ENCODE measurements around the gene TMEM209. TPM values are rescaled to one million over a fixed set of nuclear protein-coding genes. Genes with fewer than 3 reads are reported as not detected.

TMEM209 gene
- total RNA-seq, 1 donor from 2014 or later, result 47.4 TPM

DNA sequence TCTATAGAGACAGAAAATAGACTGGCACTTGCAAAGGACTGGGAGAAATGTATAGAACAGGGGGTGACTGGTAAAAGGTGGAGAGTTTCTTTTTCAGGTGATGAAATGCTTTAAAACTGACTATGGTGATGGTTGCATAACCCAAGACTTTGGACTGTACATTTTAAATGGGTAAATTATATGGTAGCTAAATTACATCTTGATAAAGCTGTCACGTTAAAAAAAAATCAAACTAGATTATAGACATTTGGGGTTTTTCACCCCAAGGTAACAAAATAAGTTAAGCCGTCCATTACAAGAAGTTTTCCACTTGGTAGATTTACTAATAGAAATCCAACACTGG, 24.0 kb downstream of the TMEM209 start:
- Mint-ChIP-seq H3K4me1 (ENCODE audit: low read depth) (peaks cover 36% of the 10 kb centered on the region), H3K27me3 (ENCODE audit: insufficient read depth) (no peaks in the 10 kb centered on the region), H3K4me3 (peak overlapping the region; percentile 15), H3K9me3 (no peaks in the 10 kb centered on the region), H3K27ac (peak overlapping the region; percentile 92), H3K36me3 (ENCODE audit: low read depth) (peaks cover 47% of the 10 kb centered on the region)
- DNase-seq (ENCODE audit: low spot score), result no peak
- intact Hi-C loops (cut with micrococcal nuclease), result loop anchor here (2.0 kb wide), 4 partner anchors 232 to 742 kb away; partner anchors contain the start of gene CEP41

DNA sequence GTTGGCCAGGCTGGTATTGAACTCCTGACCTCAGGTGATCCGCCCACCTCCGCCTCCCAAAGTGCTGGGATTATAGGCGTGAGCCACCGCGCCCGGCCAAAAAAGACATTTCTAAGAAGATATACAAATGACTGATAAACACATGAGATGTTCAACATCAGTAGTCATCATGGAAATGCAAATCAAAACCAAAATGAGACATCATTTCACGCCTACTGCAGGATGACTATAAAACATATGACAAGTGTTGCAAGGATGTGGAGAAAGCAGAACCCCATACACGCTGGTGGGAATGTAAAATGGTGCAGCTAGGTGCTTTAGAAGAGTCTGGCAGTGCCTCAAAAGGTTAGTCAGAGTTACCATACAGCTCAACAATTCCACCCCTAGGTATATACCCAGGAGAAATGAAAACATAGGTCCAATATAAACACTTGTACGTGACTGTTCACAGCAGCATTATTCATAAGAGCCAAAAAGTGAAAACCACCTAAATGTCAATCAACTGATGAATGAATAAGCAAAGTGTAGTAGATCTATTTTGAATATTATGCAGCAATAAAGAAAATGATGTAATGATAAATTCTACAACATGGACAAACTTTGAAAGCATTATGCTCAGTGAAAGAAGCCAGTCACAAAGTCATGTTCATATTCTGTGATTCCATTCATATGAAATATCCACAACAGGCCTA, 24.5 kb downstream of the TMEM209 start:
- H3K4me1 Mint-ChIP-seq (ENCODE audit: low read depth), result peaks cover 36% of the 10 kb centered on the region
- H3K27ac Mint-ChIP-seq, result peak overlapping the region; percentile 92
- H3K36me3 Mint-ChIP-seq (ENCODE audit: low read depth), result peaks cover 47% of the 10 kb centered on the region
- H3K27me3 Mint-ChIP-seq (ENCODE audit: insufficient read depth), result no peaks in the 10 kb centered on the region
- intact Hi-C loops (cut with micrococcal nuclease), result loop anchor here (1.0 to 2.0 kb wide), 10 partner anchors 25 to 1055 kb away; partner anchors contain the start of genes CEP41, KLHDC10 and TMEM209
- no peak for DNase-seq (ENCODE audit: low spot score)
- H3K4me3 Mint-ChIP-seq, result peak overlapping the region; percentile 15
- no peaks in the 10 kb centered on the region for H3K9me3 Mint-ChIP-seq

DNA sequence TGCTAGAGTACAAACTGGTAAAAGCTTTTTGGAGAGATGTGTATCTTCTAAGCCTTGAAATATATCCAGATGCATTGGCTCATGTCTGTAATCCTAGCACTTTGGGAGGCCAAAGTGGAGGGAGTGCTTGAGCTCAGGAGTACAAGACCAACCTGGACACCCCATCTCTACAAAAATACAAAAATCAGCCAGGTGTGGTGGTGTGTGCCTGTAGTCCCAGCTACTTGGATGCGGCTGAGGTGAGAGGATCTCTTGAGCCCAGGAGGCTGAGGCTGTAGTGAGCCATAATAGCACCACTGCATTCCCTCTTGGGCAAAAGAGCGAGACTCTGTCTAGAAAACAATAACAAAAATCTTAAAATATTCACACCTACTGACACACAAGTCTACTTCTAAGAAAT, 25.6 kb downstream of the TMEM209 start:
- Mint-ChIP-seq H3K27ac (no peak overlapping the region), H3K27me3 (ENCODE audit: insufficient read depth) (no peaks in the 10 kb centered on the region), H3K4me3 (no peak overlapping the region), H3K4me1 (ENCODE audit: low read depth) (peaks cover 36% of the 10 kb centered on the region), H3K36me3 (ENCODE audit: low read depth) (peaks cover 43% of the 10 kb centered on the region), H3K9me3 (no peaks in the 10 kb centered on the region)
- no peak for DNase-seq (ENCODE audit: low spot score)
- intact Hi-C loops (cut with micrococcal nuclease), result loop anchor here (1.0 to 2.0 kb wide), 10 partner anchors 26 to 1056 kb away; partner anchors contain the start of genes CEP41, KLHDC10 and TMEM209

DNA sequence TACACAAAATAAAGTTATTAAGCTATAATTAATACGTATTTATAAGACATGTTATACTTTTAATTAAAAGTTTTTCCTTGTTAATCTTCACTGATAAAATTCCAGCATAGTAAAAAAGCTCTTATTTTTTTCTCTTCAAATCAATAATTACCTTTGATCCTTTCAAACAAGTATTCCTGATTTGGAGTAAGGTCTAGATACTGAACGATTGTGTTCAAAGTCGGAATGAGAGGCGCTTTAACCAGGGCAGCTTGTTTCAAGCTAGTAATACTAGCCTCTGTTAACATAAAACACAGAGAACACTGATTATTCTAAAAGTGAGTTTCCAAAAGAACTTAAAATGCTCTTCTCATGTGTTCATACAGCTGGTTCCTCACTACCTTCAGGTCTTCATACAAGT, 27.0 kb downstream of the TMEM209 start:
- no peak for DNase-seq (ENCODE audit: low spot score)
- no peaks in the 10 kb centered on the region for H3K9me3 Mint-ChIP-seq
- H3K27ac Mint-ChIP-seq, result no peak overlapping the region
- H3K36me3 Mint-ChIP-seq (ENCODE audit: low read depth), result peaks cover 44% of the 10 kb centered on the region
- intact Hi-C loops (cut with micrococcal nuclease), result no loop called here
- H3K4me3 Mint-ChIP-seq, result no peak overlapping the region
- H3K4me1 Mint-ChIP-seq (ENCODE audit: low read depth), result peaks cover 30% of the 10 kb centered on the region
- H3K27me3 Mint-ChIP-seq (ENCODE audit: insufficient read depth), result no peaks in the 10 kb centered on the region

DNA sequence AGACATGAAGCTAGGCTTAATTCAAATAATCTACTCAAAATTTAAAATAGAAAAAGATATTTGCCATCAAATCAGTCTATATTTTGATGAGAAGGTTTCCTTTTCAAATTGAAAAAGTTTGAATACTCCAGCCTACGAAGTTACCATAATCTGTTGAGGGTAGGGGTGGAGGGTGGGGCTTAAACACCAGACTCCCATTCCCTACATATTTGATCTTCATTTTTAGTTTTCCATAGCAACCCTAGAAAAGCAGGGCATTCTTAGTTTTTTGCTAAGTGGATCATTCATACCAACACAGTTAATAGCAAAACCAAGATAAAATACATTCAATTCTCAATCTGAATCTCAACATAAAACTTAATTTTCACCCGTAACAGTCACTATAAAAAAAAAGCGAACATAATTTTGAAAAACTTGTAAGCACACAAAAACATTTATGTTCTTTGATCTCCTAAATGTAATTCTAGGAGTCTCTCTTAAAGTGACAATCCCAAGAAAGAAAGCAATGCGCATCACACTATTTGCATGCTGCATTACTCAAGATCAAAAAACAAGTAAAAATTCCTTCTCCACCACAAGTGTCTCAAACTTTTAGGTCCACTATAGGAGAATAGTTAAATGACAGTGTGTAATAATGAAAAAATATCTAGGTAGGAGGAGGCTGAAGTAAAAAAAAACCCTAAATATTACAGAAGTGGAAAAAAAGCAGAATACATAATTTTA, 30.8 kb downstream of the TMEM209 start:
- H3K4me3 Mint-ChIP-seq, result no peak overlapping the region
- DNase-seq (ENCODE audit: low spot score), result no peak
- H3K27ac Mint-ChIP-seq, result no peak overlapping the region
- no peaks in the 10 kb centered on the region for H3K9me3 Mint-ChIP-seq
- peaks cover 7% of the 10 kb centered on the region for H3K4me1 Mint-ChIP-seq (ENCODE audit: low read depth)
- intact Hi-C loops (cut with micrococcal nuclease), result no loop called here
- no peaks in the 10 kb centered on the region for H3K27me3 Mint-ChIP-seq (ENCODE audit: insufficient read depth)
- H3K36me3 Mint-ChIP-seq (ENCODE audit: low read depth), result peaks cover 42% of the 10 kb centered on the region

DNA sequence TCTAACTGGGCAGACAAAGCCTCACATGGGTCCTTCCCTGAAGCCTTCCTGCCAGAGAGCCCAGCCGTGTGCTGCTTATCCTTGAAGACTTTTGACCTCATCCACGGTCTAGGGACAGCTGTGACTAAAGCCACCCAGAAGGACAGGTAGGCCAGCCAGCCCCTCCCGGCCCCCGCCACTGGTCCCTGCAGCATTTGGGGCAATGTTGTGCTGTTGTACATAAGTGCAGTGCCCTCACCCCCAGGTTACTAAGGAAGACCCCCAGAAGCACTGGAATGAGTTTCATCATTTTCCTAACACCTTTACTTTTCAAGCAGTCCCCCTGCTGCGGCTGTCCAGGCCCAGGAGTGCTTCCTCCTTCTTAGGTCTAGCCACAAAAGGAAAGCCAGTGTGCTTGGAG, 43.0 kb downstream of the TMEM209 start:
- Mint-ChIP-seq H3K36me3 (ENCODE audit: low read depth) (peaks cover 53% of the 10 kb centered on the region), H3K9me3 (no peaks in the 10 kb centered on the region), H3K4me3 (no peak overlapping the region), H3K4me1 (ENCODE audit: low read depth) (no peaks in the 10 kb centered on the region), H3K27ac (no peak overlapping the region), H3K27me3 (ENCODE audit: insufficient read depth) (no peaks in the 10 kb centered on the region)
- intact Hi-C loops (cut with micrococcal nuclease), result no loop called here
- no peak for DNase-seq (ENCODE audit: low spot score)

DNA sequence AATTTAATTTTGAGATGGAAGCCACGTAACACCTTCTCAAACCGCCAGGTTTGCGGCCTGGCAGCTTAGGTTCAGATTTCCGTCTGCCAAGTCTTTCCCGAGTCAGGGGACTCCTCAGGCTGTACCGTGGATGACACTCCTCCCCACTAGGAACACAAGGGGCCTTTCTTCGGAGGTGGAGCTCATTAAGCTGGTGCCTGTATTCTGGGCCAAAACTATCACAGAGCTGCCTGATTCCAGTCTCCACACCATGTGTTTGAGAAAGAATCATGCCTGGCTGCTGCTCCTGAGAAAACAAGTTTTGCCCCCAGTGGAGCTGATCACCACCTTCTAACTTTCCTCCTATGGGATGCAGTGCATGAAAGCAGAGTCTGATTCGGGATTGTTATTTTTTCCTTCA, 44.8 kb downstream of the TMEM209 start:
- H3K27ac Mint-ChIP-seq, result no peak overlapping the region
- DNase-seq (ENCODE audit: low spot score), result no peak
- H3K4me1 Mint-ChIP-seq (ENCODE audit: low read depth), result no peaks in the 10 kb centered on the region
- intact Hi-C loops (cut with micrococcal nuclease), result no loop called here
- H3K4me3 Mint-ChIP-seq, result no peak overlapping the region
- H3K36me3 Mint-ChIP-seq (ENCODE audit: low read depth), result peaks cover 51% of the 10 kb centered on the region
- no peaks in the 10 kb centered on the region for H3K9me3 Mint-ChIP-seq
- peaks cover 2% of the 10 kb centered on the region for H3K27me3 Mint-ChIP-seq (ENCODE audit: insufficient read depth)

DNA sequence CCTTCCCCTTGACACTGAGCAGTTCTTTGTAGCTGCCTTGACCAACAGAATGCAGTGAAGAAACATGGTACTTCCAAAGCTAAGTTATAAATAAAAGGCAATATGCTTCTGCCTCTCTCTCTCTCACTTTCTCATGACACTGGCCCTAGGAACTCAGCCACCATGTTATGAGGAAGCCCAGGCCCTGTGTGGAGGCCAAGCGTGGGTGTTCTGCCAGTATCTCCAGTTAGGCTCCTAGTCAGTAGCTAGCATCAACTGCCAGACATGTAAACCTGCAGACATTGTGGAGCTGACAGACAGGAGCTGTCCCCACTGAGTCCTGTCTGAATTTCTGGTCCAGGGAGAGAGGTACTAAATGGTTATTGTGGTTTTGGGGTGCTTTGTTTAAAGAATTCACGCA, 45.2 kb downstream of the TMEM209 start:
- no peaks in the 10 kb centered on the region for H3K9me3 Mint-ChIP-seq
- DNase-seq (ENCODE audit: low spot score), result no peak
- no peaks in the 10 kb centered on the region for H3K4me1 Mint-ChIP-seq (ENCODE audit: low read depth)
- H3K27me3 Mint-ChIP-seq (ENCODE audit: insufficient read depth), result peaks cover 2% of the 10 kb centered on the region
- no peak overlapping the region for H3K27ac Mint-ChIP-seq
- no peak overlapping the region for H3K4me3 Mint-ChIP-seq
- intact Hi-C loops (cut with micrococcal nuclease), result no loop called here
- H3K36me3 Mint-ChIP-seq (ENCODE audit: low read depth), result peaks cover 50% of the 10 kb centered on the region

DNA sequence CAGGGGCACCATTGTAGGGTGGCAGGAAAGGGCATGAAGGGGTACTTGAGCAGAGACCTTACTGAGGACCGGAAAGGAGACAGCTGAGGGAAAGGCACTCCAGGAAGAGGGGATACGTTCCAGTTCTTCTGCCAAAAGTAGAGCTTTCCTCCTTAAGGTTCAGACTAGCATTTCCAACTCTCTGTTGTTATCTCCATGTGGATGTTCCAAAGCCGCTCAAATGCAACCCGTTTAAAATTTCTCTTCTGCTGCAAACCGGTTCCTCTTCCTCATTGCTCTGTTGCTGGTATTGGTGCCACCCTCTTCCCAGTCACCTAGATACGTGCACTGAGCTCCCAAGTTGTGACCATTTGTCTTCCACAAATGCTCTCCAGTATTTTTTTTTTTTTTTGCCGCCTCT, 47.5 kb downstream of the TMEM209 start:
- peaks cover 2% of the 10 kb centered on the region for H3K27me3 Mint-ChIP-seq (ENCODE audit: insufficient read depth)
- no peak overlapping the region for H3K27ac Mint-ChIP-seq
- peaks cover 35% of the 10 kb centered on the region for H3K36me3 Mint-ChIP-seq (ENCODE audit: low read depth)
- no peaks in the 10 kb centered on the region for H3K4me1 Mint-ChIP-seq (ENCODE audit: low read depth)
- no peak for DNase-seq (ENCODE audit: low spot score)
- H3K9me3 Mint-ChIP-seq, result no peaks in the 10 kb centered on the region
- intact Hi-C loops (cut with micrococcal nuclease), result no loop called here
- no peak overlapping the region for H3K4me3 Mint-ChIP-seq

DNA sequence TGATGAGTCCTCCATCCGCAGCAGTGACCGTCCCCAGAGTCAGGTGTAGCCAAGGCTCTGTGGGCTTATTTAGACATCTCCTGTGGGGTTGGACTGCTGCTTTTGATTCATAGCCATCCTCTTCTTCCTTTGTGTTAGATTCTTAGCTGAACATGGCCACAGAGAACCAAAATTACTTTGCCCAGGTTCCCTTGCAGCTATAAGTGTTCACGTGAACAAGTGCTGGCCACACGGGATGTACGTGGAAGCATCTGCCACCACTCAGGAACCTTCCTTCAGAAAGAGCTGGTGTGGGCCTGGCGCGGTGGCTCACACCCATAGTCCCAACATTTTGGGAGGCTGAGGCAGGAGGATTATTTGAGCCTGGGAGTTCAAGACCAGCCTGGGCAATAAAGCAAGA, 49.1 kb downstream of the TMEM209 start:
- no peak overlapping the region for H3K4me3 Mint-ChIP-seq
- peaks cover 23% of the 10 kb centered on the region for H3K36me3 Mint-ChIP-seq (ENCODE audit: low read depth)
- DNase-seq (ENCODE audit: low spot score), result no peak
- H3K9me3 Mint-ChIP-seq, result no peaks in the 10 kb centered on the region
- H3K4me1 Mint-ChIP-seq (ENCODE audit: low read depth), result no peaks in the 10 kb centered on the region
- H3K27ac Mint-ChIP-seq, result no peak overlapping the region
- intact Hi-C loops (cut with micrococcal nuclease), result no loop called here
- H3K27me3 Mint-ChIP-seq (ENCODE audit: insufficient read depth), result peaks cover 2% of the 10 kb centered on the region

DNA sequence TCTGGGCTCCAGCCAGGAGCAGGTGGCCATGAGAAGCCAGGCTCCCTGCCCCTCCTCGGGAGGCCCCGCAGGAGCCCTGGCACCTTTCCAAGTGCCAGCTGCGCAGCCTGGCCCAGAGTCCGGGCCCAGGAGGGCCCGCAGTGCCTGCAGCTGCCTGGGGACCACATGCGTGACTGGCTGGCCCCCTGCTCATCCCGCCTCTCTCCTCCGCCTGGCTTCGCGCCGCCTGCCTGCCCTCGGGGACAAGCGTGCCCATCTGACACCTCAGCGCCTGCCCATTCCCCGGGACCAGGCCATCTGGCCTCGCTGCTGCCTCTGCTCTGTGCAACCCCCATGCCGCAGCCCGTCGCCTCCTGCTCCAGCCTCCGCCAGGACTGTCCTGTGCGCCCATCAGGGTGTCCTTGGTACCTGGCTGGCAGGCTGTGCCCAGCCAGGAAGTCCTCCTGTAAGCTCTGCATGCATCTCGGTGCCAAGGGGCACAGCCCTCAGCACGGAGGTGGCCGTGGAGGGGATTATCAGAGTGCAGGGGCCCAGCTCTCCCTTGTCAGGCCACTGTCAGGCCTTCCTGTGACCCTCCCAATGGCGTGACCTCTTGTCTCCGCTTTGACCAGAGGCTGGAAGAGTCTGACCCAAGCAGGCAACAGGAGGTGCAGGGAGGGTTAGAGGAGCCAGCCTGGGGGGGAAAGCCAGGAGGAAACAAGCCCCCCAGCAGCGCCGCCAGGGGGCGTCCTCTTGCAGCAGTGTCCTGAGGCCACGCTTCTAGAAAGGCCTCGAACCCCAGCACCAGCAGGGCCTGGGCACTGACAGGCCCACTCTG, 50.5 kb downstream of the TMEM209 start:
- H3K9me3 Mint-ChIP-seq, result no peaks in the 10 kb centered on the region
- no peaks in the 10 kb centered on the region for H3K4me1 Mint-ChIP-seq (ENCODE audit: low read depth)
- H3K36me3 Mint-ChIP-seq (ENCODE audit: low read depth), result peaks cover 15% of the 10 kb centered on the region
- no peak overlapping the region for H3K4me3 Mint-ChIP-seq
- peaks cover 2% of the 10 kb centered on the region for H3K27me3 Mint-ChIP-seq (ENCODE audit: insufficient read depth)
- H3K27ac Mint-ChIP-seq, result no peak overlapping the region
- intact Hi-C loops (cut with micrococcal nuclease), result no loop called here
- DNase-seq (ENCODE audit: low spot score), result no peak

DNA sequence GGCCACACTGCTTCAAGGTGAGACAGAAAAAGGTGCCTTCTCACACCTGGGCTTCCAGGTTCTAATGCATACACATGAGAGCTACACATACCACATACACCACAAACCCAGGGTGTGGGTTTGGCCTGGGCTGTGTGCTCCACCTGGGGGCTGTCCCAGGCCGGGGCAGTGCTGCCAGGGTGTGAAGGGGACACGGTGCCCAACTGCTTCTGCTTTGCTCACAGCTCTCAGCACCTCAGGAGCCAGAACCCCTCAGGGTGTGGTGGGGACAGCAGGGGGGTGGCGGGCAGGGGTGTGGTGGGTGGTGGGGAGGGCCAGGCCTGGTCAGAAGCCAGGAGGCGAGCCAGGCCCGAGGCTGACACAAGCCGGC, 51.1 kb downstream of the TMEM209 start:
- no peaks in the 10 kb centered on the region for H3K9me3 Mint-ChIP-seq
- peaks cover 11% of the 10 kb centered on the region for H3K36me3 Mint-ChIP-seq (ENCODE audit: low read depth)
- H3K4me3 Mint-ChIP-seq, result no peak overlapping the region
- no peaks in the 10 kb centered on the region for H3K4me1 Mint-ChIP-seq (ENCODE audit: low read depth)
- peaks cover 3% of the 10 kb centered on the region for H3K27me3 Mint-ChIP-seq (ENCODE audit: insufficient read depth)
- DNase-seq (ENCODE audit: low spot score), result no peak
- H3K27ac Mint-ChIP-seq, result no peak overlapping the region
- intact Hi-C loops (cut with micrococcal nuclease), result no loop called here
